ENCODE results near the gene OXNAD1. TPM values are rescaled to one million over a fixed set of nuclear protein-coding genes. Genes with fewer than 3 reads are reported as not detected.

OXNAD1 gene
- total and polyA plus RNA-seq, 10 of the 15 experiments (the other 5 are each of a cell fraction or from before 2014, with no cell fraction given), result 5.6 to 27.8 (median 16.2) TPM

- TF ChIP-seq ZSCAN29 (IDR thresholded peaks at IDR 0.05), result no peak
- 0 out of 2 replicates have a peak, but pooled peaks have one; percentile 3 for TF ChIP-seq LARP7 (IDR thresholded peaks at IDR 0.05)
- TF ChIP-seq SKIL (IDR thresholded peaks at IDR 0.05; ENCODE audit: low read depth, poor library complexity, severe bottlenecking), result peak; percentile 13
- peak overlapping the region; percentile 98 for H2AFZ ChIP-seq (ENCODE audit: control insufficient read depth, low read depth, low read length)
- intact Hi-C loops (cut with micrococcal nuclease; ENCODE audit: unreplicated experiment), result loop anchor here (2.0 to 10.0 kb wide), 2 partner anchors 245 to 969 kb away; no protein-coding TSS in a partner anchor
- H3K4me2 ChIP-seq (ENCODE audit: control insufficient read depth, insufficient read depth), result peak overlapping the region; percentile 48
- no peaks in the 10 kb centered on the region for H4K20me1 ChIP-seq (ENCODE audit: control insufficient read depth, insufficient read depth)
- peak overlapping the region; percentile 89 for H3K9ac ChIP-seq (ENCODE audit: control insufficient read depth, insufficient read depth, low read length)
- no peaks in the 10 kb centered on the region for H3K9me3 ChIP-seq (replicated peaks; ENCODE audit: control insufficient read depth, insufficient read depth, low read length)
- peak overlapping the region; percentile 86 for H3K27ac ChIP-seq (ENCODE audit: control insufficient read depth, insufficient read depth)
- peaks cover 3% of the 10 kb centered on the region for H3K4me1 ChIP-seq (ENCODE audit: control insufficient read depth, insufficient read depth, low read length)
- no peak for DNase-seq (ENCODE audit: low read depth, low spot score)
- H3K27me3 ChIP-seq (replicated peaks in 1 of 2; ENCODE audit: control insufficient read depth in 2 of 2, insufficient read depth in 2 of 2, low read length in 1 of 2), result no peaks in the 10 kb centered on the region
- SMC1A ChIA-PET (ENCODE audit: uncharacterized antibody, unreplicated experiment), result interaction anchor here (1.0 to 6.4 kb wide), 12 partner anchors 12 to 284 kb away, joined by 3 to 63 read pairs (median 6); no protein-coding TSS in a partner anchor
- H3K36me3 ChIP-seq (ENCODE audit: control insufficient read depth in 2 of 2, insufficient read depth in 2 of 2, low read length in 1 of 2), result no peaks in the 10 kb centered on the region; a peak in 1 of 4 replicates
- no peak for ATAC-seq
- in situ Hi-C loops (cut with MboI), result no loop called here
- CTCF ChIA-PET, result interaction anchor here (0.5 to 9.7 kb wide), 16 partner anchors 9 to 1111 kb away, joined by 3 to 93 read pairs (median 6); no protein-coding TSS in a partner anchor
- 0% methylated on average over 6 of the region's 6 CpGs for WGBS (ENCODE audit: insufficient coverage, insufficient replicate concordance, low lambda C conversion rate, missing lambda C conversion rate)
- FAIRE-seq, result no peak
- BruUV-seq (replicated peaks), result TSS peak; percentile 86
- peaks cover 47% of the 10 kb centered on the region for H3K79me2 ChIP-seq (ENCODE audit: control insufficient read depth, insufficient read depth, low read length)
- RAD21 ChIA-PET (ENCODE audit: unreplicated experiment), result interaction anchor here (0.6 to 2.1 kb wide), 15 partner anchors 13 to 288 kb away, joined by 3 to 12 read pairs (median 3); no protein-coding TSS in a partner anchor
- POLR2A ChIA-PET, result interaction anchor here (0.8 to 2.3 kb wide), 4 partner anchors 9 to 151 kb away, joined by 3 to 15 read pairs (median 4); no protein-coding TSS in a partner anchor
- H3K4me3 ChIP-seq, result peak overlapping the region; percentile 91
Measured at GRCh38 chr3:16265455-16265786, 409 bp downstream of the OXNAD1 start.

DNA sequence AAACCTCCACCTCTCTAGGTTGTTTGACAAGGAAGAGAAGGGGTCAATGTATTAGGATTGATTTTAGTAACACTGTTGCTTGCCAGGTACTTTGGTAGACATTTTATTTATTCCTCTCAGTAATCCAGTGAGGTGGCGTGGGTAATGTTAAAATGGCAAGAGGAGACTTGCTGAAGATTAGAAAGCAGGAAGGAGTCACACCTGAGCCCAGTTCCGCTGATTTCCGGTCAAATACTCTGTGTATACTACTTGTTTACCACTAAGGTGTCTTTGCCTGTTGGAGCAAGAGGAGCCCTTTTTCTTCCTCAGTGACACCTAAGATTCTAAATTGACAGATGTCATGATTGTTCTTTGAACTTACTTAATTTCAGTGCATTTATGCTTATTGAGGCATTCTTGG, 1.7 kb downstream of the OXNAD1 start:
- H2AFZ ChIP-seq (ENCODE audit: control insufficient read depth, low read depth, low read length), result no peak overlapping the region
- no peak overlapping the region for H3K9ac ChIP-seq (ENCODE audit: control insufficient read depth, insufficient read depth, low read length)
- peaks cover 3% of the 10 kb centered on the region for H3K4me1 ChIP-seq (ENCODE audit: control insufficient read depth, insufficient read depth, low read length)
- peaks cover 2 to 4% of the 10 kb centered on the region in 2 experiments for H3K36me3 ChIP-seq (ENCODE audit: control insufficient read depth in 2 of 2, insufficient read depth in 2 of 2, low read length in 1 of 2)
- in situ Hi-C loops (cut with MboI), result no loop called here
- 93% methylated on average over 3 of the region's 3 CpGs for WGBS (ENCODE audit: insufficient coverage, insufficient replicate concordance, low lambda C conversion rate, missing lambda C conversion rate)
- BruUV-seq (replicated peaks), result no TSS peak
- H3K9me3 ChIP-seq (replicated peaks; ENCODE audit: control insufficient read depth, insufficient read depth, low read length), result no peaks in the 10 kb centered on the region
- no peaks in the 10 kb centered on the region for H4K20me1 ChIP-seq (ENCODE audit: control insufficient read depth, insufficient read depth)
- FAIRE-seq, result no peak
- H3K79me2 ChIP-seq (ENCODE audit: control insufficient read depth, insufficient read depth, low read length), result peaks cover 47% of the 10 kb centered on the region
- DNase-seq (ENCODE audit: low read depth, low spot score), result no peak
- CTCF ChIA-PET, result interaction anchor here (0.6 to 9.7 kb wide), 15 partner anchors 8 to 330 kb away, joined by 3 to 93 read pairs (median 12); no protein-coding TSS in a partner anchor
- SMC1A ChIA-PET (ENCODE audit: uncharacterized antibody, unreplicated experiment), result interaction anchor here (1.0 to 6.4 kb wide), 7 partner anchors 13 to 284 kb away, joined by 3 to 63 read pairs (median 16); no protein-coding TSS in a partner anchor
- H3K27ac ChIP-seq (ENCODE audit: control insufficient read depth, insufficient read depth), result no peak overlapping the region
- POLR2A ChIA-PET, result interaction anchor here (0.7 kb wide), 1 partner anchor 250 kb away, joined by 8 read pairs; no protein-coding TSS in a partner anchor
- H3K27me3 ChIP-seq (replicated peaks in 1 of 2; ENCODE audit: control insufficient read depth in 2 of 2, insufficient read depth in 2 of 2, low read length in 1 of 2), result no peaks in the 10 kb centered on the region
- RAD21 ChIA-PET (ENCODE audit: unreplicated experiment), result interaction anchor here (0.6 to 2.1 kb wide), 3 partner anchors 131 to 284 kb away, joined by 4 to 5 read pairs (median 5); no protein-coding TSS in a partner anchor
- H3K4me2 ChIP-seq (ENCODE audit: control insufficient read depth, insufficient read depth), result peak overlapping the region; percentile 12
- intact Hi-C loops (cut with micrococcal nuclease; ENCODE audit: unreplicated experiment), result loop anchor here (10.0 kb wide), 1 partner anchor 968 kb away; no protein-coding TSS in a partner anchor
- no peak for ATAC-seq
- TF ChIP-seq, protein P1, sequence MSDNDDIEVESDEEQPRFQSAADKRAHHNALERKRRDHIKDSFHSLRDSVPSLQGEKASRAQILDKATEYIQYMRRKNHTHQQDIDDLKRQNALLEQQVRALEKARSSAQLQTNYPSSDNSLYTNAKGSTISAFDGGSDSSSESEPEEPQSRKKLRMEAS (IDR thresholded peaks at IDR 0.05; ENCODE audit: low read depth, low read length), result no peak
- no peak for TF ChIP-seq GABPA (IDR thresholded peaks at IDR 0.05; ENCODE audit: low read depth)
- TF ChIP-seq ZNF384 (IDR thresholded peaks at IDR 0.05; ENCODE audit: borderline replicate concordance, low read depth, low read length), result no peak
- H3K4me3 ChIP-seq, result no peak overlapping the region
